Erythroblast (primary cell): ENCODE data around the gene DTNB.

Source experiments
- GATA1 ChIP-seq: IDR thresholded peaks from 2 replicates; pipeline ENCODE4 v1.6.1; 2011; ENCODE audit warnings: low read depth, mild to moderate bottlenecking, control low read depth, low read length, moderate library complexity
- POLR2A ChIP-seq: IDR thresholded peaks from 2 replicates; pipeline ENCODE4 v1.6.1; 2011; ENCODE audit warnings: mild to moderate bottlenecking, low read length

GRCh38 chr2:25701801-25702200 is 28.4 kb upstream of the DTNB start:
- no peak for TF ChIP-seq POLR2A
- TF ChIP-seq GATA1: no peak
